SK-N-MC (cell line): Measurements from ENCODE around the gene PLXNA4.

ENCODE experiments used
- EZH2 ChIP-seq: fragments of 200-600 bp; sonication (generic); IDR thresholded peaks from one replicate; pipeline ENCODE4 v1.6.1; 2017; ENCODE audit warnings: antibody characterized with exemption
- POLR2AphosphoS5 ChIP-seq: IDR thresholded peaks from 2 replicates; pipeline ENCODE4 v1.6.1; 2012; ENCODE audit warnings: mild to moderate bottlenecking, low read depth, low read length, borderline replicate concordance

- TF ChIP-seq EZH2 (no peak), POLR2AphosphoS5 (no peak)
Observed at GRCh38 chr7:132390705-132391104, 185.6 kb downstream of the PLXNA4 start.
